Neural crest cell (in vitro differentiated cells): ENCODE results near the gene PHKA2. TPM values are rescaled to one million over a fixed set of nuclear protein-coding genes. Genes with fewer than 3 reads are reported as not detected.

ENCODE experiments used
- DNase-seq: peaks from one replicate; pipeline ENCODE4 v3.0.0; 2021; ENCODE audit warnings: low read depth, mixed read lengths, low spot score
- H3K27ac Mint-ChIP-seq: one replicate; pipeline ENCODE4 v1.8.0; 2021; ENCODE audit warnings: mild to moderate bottlenecking, mixed read lengths; ENCODE audit not compliant: unreplicated experiment
- H3K27me3 Mint-ChIP-seq: 2 replicates; pipeline ENCODE4 v1.8.0; 2021; ENCODE audit warnings: low read depth, mild to moderate bottlenecking, mixed read lengths
- H3K36me3 Mint-ChIP-seq: 2 replicates; pipeline ENCODE4 v1.8.0; 2021; ENCODE audit warnings: low read depth, mild to moderate bottlenecking, mixed read lengths
- H3K4me1 Mint-ChIP-seq: 2 replicates; pipeline ENCODE4 v1.8.0; 2021; ENCODE audit warnings: mixed read lengths
- H3K4me3 Mint-ChIP-seq: one replicate; pipeline ENCODE4 v1.8.0; 2021; ENCODE audit warnings: mild to moderate bottlenecking, mixed read lengths
- H3K9me3 Mint-ChIP-seq: 2 replicates; pipeline ENCODE4 v1.8.0; 2021; ENCODE audit warnings: mixed read lengths
- total RNA-seq: library from RNA; stranded (reverse); gene quantifications from 2 replicates; pipeline ENCODE4 v1.2.1, GENCODE V29; 2021
- TF ChIP-seq, protein P1 (sequence below): fragments of 200-600 bp; sonication (generic); conservative IDR thresholded peaks from 2 replicates; pipeline ENCODE4 v1.5.0; 2021; ENCODE audit warnings: antibody characterized with exemption, mild to moderate bottlenecking

PHKA2 gene
- total RNA-seq, 1 donor from 2014 or later = 28.0 TPM

DNA sequence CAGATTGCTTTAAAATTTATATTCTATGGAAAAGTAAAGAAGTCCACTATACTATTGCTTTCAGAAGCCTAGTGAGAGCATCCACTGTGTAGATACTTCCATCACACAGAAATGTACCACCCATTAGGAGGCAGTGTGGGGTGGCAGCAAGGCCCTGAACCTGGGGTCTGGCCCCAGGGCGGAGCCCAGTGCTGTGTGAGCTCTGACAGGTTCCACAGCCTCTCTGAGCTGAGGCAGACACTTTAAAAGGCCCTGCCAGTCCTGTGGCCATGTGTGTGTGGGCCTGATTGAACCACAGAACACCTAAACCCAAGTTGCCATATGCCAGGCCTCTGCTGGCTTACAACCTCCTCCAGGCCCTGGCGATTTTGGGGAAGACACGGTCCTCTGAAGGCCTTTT lies 49.2 kb downstream of the PHKA2 start:
- Mint-ChIP-seq H3K4me1 (peaks cover 12% of the 10 kb centered on the region), H3K4me3 (no peak overlapping the region), H3K9me3 (no peaks in the 10 kb centered on the region)

DNA sequence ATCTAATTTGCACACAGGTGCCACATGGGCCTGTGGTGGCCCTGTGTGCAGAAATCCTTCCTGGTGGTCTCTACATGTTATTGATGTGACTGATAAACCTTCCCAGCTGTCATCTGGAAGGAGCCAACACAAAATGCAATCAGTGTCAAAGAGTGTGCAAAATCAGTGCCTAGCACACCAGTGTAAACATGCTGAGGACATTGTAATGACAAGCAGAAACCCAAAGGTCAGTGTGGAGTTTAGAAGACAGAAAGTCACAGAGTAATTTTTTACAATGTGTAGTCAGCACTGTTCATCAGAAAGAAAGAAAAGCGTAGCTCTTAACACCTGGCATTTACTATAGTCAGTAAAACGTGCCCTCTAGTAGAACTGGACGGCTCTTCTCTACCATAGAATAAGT lies 50.3 kb downstream of the PHKA2 start:
- Mint-ChIP-seq H3K27me3 (no peaks in the 10 kb centered on the region), H3K4me3 (no peak overlapping the region), H3K36me3 (peaks cover 20% of the 10 kb centered on the region), H3K9me3 (no peaks in the 10 kb centered on the region), H3K4me1 (peaks cover 12% of the 10 kb centered on the region), H3K27ac (no peak overlapping the region)
- TF ChIP-seq, protein P1, sequence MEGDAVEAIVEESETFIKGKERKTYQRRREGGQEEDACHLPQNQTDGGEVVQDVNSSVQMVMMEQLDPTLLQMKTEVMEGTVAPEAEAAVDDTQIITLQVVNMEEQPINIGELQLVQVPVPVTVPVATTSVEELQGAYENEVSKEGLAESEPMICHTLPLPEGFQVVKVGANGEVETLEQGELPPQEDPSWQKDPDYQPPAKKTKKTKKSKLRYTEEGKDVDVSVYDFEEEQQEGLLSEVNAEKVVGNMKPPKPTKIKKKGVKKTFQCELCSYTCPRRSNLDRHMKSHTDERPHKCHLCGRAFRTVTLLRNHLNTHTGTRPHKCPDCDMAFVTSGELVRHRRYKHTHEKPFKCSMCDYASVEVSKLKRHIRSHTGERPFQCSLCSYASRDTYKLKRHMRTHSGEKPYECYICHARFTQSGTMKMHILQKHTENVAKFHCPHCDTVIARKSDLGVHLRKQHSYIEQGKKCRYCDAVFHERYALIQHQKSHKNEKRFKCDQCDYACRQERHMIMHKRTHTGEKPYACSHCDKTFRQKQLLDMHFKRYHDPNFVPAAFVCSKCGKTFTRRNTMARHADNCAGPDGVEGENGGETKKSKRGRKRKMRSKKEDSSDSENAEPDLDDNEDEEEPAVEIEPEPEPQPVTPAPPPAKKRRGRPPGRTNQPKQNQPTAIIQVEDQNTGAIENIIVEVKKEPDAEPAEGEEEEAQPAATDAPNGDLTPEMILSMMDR = no peak
- no peak for DNase-seq

More for the DNA sequence above, 49.2 kb downstream of the PHKA2 start:
- no peak overlapping the region for H3K27ac Mint-ChIP-seq
- no peak for DNase-seq
- H3K27me3 Mint-ChIP-seq = no peaks in the 10 kb centered on the region
- TF ChIP-seq, protein P1 = no peak
- H3K36me3 Mint-ChIP-seq = peaks cover 23% of the 10 kb centered on the region

DNA sequence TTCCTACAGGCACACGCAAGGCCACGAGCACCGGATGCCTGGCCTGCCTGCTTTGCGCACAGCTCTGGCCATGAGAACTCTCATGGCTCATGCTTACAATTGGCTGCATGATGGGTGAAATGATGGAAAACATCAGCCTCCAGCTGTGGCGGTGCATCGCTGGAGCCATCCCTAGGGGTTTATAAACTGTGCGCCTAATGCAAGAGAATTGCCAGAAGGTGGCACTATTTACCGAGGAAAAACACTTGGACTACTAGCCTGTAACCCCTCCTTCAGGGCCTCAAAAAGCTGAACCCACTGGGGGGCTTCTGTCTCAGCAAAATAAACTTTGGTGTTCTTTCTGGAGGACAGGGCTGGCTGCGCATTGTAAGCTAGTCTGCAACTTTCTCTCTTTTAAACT lies 51.9 kb downstream of the PHKA2 start:
- no peak for DNase-seq
- H3K27me3 Mint-ChIP-seq = no peaks in the 10 kb centered on the region
- H3K27ac Mint-ChIP-seq = no peak overlapping the region
- peaks cover 2% of the 10 kb centered on the region for H3K4me1 Mint-ChIP-seq
- no peak overlapping the region for H3K4me3 Mint-ChIP-seq
- TF ChIP-seq, protein P1 = peak; percentile 60
- H3K9me3 Mint-ChIP-seq = no peaks in the 10 kb centered on the region
- peaks cover 10% of the 10 kb centered on the region for H3K36me3 Mint-ChIP-seq

DNA sequence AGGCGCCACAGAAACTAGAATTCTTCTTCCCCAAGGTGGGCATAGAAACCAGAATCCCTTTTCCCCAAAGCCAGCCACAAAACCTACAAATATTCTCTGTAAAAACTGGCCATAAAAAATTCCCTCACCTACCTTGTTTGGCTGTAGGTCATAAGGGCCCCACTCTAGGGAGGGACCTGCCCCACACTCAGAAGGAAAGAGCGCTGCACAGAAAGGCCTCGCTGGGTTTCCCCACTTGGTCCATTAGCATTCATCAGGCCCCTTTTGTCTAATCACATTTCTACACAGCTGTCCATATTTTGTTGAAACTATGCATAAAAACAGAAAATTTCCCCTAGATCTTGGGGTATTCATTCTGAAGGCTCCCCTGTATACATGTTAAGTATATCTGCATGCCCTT lies 54.1 kb downstream of the PHKA2 start:
- no peak for DNase-seq
- Mint-ChIP-seq H3K36me3 (peaks cover 4% of the 10 kb centered on the region), H3K27ac (no peak overlapping the region), H3K27me3 (no peaks in the 10 kb centered on the region), H3K4me3 (no peak overlapping the region), H3K9me3 (no peaks in the 10 kb centered on the region), H3K4me1 (no peaks in the 10 kb centered on the region)
- TF ChIP-seq, protein P1 = no peak

- Mint-ChIP-seq H3K4me1 (no peaks in the 10 kb centered on the region), H3K27ac (no peak overlapping the region), H3K36me3 (peaks cover 4% of the 10 kb centered on the region), H3K4me3 (no peak overlapping the region), H3K27me3 (no peaks in the 10 kb centered on the region), H3K9me3 (no peaks in the 10 kb centered on the region)
- TF ChIP-seq, protein P1 = no peak
- DNase-seq = no peak
These were observed 56.4 kb downstream of the PHKA2 start for GRCh38 chrX:18927558-18927957.
